DMS153 treated with DMSO at 0.1 percent for 48 hours (cell line): Measurements from ENCODE around the gene NPTX1.

ENCODE experiments used
- DNase-seq: peaks from one replicate; lab custom pipeline; 2025; ENCODE audit not compliant: unreplicated experiment; lab: John Stamatoyannopoulos, UW

The NPTX1 gene

GRCh38 chr17:80479246-80479566 is 2.8 kb upstream of the NPTX1 start:
- no peak for DNase-seq

DNA sequence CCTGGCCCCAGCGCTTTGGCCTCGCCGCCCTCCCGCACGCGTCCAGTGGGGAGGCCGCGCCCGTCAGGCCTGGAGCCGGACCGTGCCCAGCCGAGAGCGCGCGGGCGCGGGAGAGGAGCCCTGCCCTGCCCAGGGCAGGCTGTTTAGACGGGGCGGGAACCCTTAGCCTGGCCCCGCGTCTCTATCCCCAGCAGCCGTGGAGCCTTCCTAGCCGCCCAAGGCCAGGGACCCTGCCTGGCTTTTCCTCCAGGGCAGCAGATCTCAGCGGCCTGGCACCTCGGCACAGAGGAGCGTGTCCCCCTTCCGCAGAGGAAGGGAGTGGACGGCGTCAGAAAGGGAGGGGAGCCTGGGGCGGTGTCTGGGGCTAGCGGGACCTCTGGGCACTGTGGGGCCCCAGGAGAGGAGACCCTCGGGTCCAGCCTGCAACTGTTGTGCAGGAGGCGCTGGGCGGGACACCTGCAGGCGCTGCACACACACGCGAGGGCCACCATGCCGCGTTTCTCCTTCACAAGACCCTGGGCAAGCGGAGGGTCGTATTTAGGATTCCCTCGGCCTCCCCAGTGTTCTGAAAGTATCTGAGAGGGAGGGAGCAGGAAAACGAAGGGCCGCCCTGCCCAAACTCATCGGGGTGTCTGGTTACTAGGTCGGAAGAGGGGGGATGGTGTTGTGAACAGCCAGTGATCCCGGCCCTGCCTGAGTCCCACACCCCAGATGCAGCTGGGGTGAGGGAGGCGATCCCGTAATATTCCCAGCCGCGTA is 2.3 kb upstream of the NPTX1 start:
- DNase-seq: no peak

GRCh38 chr17:80477647-80478478 is 1.5 kb upstream of the NPTX1 start:
- peak; percentile 16 for DNase-seq

DNA sequence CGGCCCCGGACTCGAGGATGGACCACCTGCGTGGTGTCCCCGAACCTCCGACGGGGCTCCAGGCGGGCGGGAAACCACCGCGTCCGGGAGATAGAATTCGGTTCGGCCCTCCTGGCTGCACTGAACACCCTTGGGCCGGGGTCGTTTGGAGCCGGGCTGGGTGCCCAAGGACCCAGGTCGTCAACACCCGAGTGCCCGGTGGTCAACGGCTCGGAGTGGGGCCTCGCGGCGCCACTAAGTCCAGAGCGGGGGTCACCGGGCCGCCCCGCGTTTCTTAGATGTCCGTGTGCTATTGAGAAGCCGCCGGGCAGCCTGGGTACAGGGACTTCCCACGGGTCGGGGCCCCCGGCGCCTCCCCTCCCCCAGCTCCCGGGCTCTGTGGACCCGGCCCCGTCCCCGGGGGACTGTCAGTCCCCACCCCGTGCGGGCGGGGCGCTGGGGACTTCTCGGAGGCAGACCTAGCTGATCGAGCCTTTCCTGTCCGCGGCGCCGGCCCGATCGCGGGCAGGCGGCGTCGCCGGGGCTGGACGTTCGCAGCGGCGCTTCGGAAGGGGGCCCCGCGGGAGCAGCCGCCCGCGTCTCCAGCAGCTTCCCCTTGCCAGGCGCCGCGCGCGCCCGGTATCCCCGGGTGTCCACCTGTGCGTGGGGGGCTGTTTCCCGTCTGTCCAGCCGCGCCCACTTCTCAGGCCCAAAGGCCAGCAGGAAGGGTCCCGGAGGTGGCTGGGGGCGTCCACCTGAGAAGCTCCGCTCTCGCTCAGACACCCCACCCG is 655 bp upstream of the NPTX1 start:
- peak; percentile 28 for DNase-seq

DNA sequence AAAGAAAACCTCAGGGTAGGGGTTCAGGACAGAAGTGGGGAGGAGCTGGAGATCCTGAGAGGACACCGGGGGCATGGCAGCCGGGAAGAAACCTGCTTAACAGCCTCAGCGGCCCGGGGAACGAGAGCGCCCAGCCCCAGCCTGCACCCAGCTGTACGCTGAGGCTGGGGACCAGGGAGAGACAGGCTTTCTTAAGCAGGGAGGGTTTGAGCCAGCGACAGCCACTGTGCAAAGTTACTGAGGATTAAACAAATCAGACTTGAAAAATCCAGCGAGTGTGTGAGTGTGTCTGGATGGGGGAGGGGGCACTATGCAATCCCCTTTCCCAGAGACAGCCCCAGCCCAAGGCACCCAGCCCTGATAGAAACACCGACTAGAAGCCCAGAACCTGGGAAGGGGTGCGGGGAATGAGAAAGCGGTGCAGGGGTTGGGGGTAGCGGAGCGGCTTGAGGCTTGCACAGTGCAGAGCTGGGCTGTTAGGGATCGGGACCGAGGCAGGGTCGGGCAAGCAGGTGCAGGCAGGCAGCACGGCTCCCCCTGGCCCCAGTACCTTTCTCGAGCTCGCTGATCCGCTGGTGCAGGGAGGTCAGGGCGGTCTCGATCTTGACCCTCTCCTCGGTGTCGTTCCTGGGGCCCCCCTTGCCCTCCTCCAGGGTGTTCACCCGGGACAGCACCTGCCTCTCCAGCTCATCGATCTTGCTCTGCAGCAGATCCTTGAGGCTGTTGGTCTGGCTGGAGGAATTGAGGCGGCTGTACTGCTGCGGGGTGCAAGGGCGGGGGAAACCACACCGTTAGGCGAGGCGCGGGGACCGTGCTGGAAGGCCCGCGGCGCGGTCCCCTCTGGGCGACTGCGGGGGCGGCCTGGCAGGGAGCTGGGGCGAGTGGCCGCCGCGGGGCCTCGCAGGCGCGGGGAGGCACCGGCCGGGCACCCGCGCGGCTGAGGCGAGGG is 1.2 kb downstream of the NPTX1 start:
- DNase-seq: no peak

DNA sequence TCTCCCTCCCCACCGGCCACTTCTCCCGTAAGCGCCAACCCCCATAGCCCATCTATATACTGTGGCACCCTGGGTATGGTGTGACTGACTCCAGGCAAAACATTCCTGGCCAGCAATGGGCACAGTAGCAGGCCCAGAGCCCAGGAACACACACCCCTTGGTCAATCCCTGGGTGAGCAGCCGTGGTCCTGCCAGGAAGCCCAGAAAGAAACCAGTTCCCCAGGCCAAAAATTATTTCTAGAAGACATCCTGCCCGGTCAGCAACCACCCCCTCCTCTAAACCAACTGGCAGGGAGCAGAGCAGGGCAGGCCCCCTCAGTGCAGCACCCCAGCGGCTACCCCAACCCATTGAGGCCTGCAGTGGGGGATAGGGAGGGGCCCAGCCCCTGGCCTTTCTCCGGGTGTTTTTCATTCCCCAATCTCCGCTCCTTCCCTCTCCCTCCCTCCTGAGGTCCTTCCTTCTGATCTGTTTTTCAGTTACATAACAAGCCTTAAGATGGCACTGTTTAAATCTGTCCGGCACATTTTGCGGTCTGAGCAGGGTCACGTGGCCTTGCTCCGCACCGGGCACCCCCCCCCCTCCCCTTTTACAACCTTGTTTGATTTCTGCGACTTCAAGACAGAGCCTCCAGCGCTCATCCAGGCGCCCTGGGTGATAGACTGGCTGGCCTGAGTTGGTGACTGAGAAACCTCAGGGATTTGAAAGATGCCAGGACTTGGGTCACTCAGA is 2.0 kb downstream of the NPTX1 start:
- no peak for DNase-seq

- DNase-seq: no peak
Observed at GRCh38 chr17:80473701-80474100, 2.7 kb downstream of the NPTX1 start.

- no peak for DNase-seq
Observed at GRCh38 chr17:80472996-80473395, 3.4 kb downstream of the NPTX1 start.

- DNase-seq: no peak
Observed at GRCh38 chr17:80471922-80472321, 4.5 kb downstream of the NPTX1 start.

GRCh38 chr17:80470603-80471002 is 5.8 kb downstream of the NPTX1 start:
- DNase-seq: no peak

DNA sequence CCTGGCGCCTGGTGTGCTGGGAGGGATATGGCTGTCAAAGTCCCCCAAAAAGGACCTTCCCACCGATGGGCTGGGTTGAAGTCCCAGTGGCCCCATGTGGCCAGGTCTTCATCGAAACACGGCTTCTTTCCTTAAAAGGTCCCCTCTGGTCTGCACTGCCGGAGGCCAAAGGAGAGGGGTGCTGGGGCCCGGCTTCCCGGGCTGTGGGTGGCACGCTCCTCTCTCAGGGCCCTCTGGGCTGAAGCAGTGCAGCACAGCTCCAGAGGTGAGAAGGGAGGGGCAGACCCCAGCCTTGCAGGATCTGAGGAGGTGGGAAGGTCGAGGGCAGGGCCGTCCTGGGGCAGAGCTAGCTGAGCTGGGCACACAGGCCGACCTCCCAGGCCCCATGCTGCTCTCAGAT is 6.7 kb downstream of the NPTX1 start:
- no peak for DNase-seq

DNA sequence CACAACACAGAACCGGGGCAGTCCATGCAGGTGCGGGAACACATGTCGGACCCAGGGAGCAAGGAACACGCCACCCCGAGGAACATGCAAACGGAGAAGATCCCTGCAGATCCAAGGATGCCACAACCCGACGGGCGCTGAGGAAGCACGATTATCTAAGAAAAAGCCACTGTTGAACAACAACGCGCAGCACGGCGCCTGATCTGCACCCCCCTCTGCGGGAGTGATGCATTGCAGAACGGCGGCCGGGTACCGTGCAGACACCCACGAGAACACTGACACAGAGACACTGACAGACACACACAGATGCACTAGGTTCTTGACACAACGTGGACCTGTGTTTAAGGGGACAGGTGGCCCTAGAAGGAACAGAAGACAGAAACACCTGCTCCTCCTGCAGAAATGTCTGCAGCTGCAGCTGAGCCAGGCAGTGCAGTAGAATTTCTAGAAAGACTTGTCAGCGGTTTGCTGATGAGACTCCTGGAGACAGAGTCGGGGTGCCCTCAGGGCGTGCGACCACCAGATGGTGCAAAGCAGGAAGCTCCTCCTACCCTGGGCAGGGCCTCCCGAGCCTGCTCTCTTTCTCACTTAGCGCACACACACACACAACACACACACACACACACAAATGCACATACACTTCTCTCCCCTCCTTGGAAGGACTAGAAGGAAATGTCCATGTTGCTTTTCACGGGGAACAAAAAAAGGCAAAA is 7.5 kb downstream of the NPTX1 start:
- DNase-seq: no peak

GRCh38 chr17:80468242-80468641 is 8.2 kb downstream of the NPTX1 start:
- no peak for DNase-seq

GRCh38 chr17:80466188-80466705 is 10.2 kb downstream of the NPTX1 start:
- DNase-seq: no peak

DNA sequence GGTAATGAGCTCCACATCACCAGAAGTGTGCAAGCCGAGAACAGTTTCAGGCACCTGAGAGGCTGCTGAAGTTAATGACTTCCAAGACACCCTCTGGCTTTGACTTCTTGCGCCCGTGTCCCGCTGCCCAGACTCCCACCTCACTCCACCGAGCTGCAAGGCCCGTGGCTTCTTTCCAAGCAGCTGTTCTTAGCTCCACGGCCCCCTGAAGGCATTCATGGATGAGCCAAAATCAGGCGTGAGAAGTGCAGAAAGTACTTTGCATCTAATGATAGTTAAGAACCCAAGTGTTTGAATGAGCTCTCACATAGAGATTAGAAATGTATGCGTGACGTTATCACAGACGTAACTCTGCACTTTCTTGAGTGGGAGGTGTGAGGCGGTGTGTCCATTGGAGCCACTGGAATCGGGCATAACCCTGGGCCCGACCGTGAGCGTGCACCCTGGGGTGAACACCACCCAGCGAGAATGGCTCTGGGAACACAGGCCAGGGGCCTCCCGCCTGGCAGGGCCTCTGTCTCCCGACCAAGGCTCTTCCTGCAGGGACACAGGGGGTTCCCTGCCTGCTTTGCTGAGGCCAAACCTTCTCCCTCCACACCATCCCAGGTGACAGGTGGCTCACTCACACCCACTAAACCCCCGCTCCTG is 11.0 kb downstream of the NPTX1 start:
- DNase-seq: no peak

- no peak for DNase-seq
Observed at GRCh38 chr17:80464486-80464885, 11.9 kb downstream of the NPTX1 start.

DNA sequence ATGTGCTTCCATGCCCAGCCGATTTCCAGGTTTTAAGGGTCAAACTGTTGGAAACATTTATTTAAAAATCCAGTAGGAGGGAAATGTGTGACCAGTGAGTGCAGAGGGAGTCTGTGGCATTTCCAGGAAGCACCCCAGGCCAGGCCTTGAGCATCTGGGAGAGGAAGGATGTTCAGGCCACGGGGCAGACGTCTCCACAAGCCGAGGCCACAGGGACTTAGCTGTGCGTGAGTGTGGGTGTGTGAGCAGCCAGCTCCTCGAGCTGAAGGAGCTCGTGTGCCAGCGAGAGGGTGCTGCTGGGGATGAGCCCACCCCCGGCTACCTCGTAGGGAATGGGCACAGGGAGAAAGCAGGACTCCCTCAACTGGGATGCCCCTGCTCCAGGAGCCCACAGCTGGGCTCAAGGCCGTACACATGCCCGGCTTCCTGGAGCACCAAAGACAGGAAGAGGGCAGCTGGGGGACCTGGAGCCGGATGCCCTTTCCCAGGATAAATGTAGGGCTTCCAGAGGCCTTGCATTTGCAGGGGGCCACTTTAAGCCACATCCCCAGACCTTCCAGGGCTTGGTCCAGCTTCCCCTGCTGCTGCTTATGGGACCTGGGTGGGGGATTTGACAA is 12.5 kb downstream of the NPTX1 start:
- DNase-seq: no peak

DNA sequence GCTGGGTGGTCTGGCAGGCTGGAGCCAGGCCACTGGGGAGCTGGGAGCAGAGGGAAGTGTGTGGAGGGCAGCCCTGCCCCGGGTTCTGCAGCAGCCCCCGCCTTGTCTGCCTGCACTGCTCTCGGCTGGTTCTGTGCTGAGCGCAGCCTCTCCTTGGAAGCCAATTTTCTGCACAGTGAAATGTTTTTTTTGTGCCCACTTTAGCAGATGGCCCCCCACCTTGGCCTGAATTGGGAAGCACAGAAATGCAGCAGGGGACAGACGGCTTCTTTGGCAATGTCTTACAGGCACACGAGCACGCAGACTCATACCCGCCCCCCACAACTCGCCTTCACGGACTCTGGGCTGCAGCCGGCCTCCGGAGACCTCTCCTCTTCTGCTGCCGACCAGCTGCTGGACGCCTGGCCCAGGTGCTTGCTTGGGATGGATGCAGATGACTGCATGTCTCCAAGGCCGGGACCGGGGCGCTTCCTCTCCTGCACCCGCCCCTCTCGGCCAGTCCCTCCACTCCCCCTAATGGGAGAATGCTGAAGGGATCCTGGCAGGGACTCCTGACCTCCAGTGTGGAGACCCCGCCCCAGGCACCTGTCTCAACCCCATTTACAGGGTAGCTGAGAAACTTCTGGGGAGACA is 14.8 kb downstream of the NPTX1 start:
- DNase-seq: no peak
